Cardiac fibroblast (primary cell): ENCODE data around the gene COL27A1.

Experiments used
- DNase-seq, 2 donors: peaks; one replicate each; pipeline versions ENCODE4 v3.0.0 to v3.0.0-alpha.2; 2010; ENCODE audit warnings: low read depth in 2 of 2
- H3K4me3 ChIP-seq, 2 donors: replicated peaks in 1 of 2; 1 replicate in 1 of 2; 2 replicates in 1 of 2; pipeline ENCODE4 v1.5.1; 2011; ENCODE audit warnings: low read depth in 2 of 2, low read length in 2 of 2, mild to moderate bottlenecking in 2 of 2, moderate library complexity in 1 of 2
- TF ChIP-seq, protein P1 (sequence below): IDR thresholded peaks from one replicate; pipeline ENCODE4 v1.5.1; 2011; ENCODE audit warnings: low read depth, mild to moderate bottlenecking, low read length, inconsistent platforms

Gene COL27A1

DNA sequence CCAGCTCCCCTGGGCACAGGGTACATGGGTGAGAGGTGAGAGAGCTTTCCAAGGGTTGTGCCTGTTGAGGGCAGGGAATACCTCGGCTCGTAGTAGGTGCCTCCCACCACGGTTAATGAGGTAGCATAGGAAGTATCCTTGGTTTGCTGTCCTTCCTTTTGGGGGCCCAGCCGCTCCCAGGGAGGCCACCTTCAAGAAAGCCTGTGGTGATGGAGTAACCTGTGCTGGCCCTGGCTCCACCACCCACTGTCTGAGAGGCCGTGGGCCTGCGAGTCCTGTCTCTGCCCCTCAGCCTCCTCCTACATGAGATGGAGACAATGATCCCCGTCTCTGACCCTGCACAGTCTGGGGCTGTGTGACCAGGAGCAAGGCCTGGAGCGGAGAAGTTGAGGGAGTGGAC lies 40.8 kb downstream of the COL27A1 start:
- no peak for DNase-seq
- H3K4me3 ChIP-seq: no peak overlapping the region
- TF ChIP-seq, protein P1, sequence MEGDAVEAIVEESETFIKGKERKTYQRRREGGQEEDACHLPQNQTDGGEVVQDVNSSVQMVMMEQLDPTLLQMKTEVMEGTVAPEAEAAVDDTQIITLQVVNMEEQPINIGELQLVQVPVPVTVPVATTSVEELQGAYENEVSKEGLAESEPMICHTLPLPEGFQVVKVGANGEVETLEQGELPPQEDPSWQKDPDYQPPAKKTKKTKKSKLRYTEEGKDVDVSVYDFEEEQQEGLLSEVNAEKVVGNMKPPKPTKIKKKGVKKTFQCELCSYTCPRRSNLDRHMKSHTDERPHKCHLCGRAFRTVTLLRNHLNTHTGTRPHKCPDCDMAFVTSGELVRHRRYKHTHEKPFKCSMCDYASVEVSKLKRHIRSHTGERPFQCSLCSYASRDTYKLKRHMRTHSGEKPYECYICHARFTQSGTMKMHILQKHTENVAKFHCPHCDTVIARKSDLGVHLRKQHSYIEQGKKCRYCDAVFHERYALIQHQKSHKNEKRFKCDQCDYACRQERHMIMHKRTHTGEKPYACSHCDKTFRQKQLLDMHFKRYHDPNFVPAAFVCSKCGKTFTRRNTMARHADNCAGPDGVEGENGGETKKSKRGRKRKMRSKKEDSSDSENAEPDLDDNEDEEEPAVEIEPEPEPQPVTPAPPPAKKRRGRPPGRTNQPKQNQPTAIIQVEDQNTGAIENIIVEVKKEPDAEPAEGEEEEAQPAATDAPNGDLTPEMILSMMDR: no peak

DNA sequence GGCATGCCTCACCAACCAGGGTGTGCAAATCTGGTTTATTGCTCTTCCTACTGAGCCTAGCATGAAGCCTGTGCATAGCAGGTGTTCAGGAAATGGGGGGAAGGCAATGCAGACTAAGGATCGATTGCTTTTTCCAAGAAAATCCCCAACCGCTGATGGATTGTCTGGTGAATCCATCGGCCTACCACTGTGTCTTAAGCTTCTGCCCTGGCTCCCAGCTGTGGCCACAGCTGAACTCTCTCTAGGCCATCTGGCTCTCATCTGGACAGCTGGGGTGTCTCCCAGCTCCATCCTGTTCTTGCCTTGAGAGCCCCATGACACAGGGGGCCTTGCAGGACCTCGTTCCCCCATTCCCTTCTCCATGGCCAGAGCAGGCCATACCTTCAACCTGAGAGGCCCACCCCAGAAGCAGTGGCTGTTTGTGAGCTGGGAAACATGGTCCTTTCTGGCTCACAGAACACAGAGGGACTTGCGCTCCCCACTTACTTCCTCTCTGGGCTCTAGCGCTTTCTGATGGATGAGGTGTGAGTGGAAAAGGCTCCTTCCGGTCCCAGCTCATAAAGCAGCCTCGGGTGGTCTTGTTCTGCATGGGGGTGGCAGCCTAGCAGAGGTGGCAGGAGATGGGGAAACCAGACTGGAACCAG lies 41.8 kb downstream of the COL27A1 start:
- DNase-seq: no peak
- TF ChIP-seq, protein P1: no peak
- no peak overlapping the region for H3K4me3 ChIP-seq

DNA sequence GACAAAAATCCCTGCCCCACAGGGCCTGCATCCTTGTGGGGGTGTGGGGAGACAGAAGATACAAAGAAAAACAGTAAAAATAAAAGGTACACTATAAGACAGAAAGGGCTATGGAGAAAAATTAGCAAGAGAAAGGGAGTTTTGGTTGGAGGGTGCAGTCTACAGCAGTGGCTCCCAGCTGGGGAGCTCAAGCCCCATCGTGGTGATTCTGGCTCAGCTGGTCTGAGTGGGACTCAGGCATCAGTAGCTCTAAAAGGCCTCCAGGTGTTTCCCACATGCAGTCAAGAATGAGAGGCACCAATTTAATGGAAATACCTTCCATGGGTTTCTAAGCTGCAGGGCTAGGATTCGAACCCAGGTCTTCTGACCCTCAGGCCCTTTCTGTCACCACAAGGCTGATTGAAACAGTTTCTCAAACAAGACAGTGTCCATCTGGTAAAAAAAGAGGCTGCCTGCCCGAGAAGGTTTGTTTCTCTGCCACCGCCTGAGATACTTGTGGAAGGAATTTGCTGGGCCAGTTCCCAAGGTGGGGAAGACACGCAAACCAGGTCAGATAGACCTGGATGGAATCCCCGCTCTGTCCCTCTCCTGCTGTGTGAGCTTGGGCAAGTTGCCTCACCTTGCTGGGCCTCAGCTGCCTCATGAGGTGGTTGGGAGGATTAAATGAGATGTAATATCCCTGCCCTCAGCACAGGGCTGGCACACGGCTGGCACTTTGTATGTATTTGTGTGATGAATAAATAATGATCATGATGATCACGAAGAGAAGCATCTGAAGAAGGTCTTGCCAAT lies 43.1 kb downstream of the COL27A1 start:
- no peak overlapping the region for H3K4me3 ChIP-seq
- TF ChIP-seq, protein P1: no peak
- DNase-seq: no peak

DNA sequence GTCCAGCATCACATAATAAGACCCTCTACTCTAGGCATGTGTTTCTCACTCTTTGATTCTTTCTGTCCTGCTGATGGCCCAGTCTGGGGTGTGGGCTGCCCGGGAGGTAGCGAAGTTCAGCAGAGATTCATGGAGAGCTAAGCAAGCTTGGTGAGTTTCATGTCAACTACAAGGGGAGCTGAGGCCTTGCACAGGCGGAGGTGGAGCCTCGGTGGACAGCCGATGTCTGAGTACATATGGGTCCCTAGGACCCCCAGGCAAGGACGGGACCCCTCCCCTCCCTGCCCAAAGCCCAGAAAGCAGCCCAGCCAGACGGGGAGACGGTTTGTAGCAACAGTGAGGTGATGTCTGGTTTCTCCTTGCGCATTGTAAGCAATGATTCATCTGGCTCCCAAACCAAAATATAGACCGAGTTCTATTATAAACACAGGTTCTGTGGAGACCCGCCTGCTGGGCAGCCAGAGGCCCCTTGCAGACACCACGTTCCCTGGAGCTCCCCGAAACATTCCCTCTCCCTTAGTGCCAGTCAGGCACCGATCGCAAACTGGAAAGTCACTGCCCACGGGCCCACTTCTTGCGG lies 45.5 kb downstream of the COL27A1 start:
- TF ChIP-seq, protein P1: no peak
- no peak overlapping the region for H3K4me3 ChIP-seq
- no peak for DNase-seq

DNA sequence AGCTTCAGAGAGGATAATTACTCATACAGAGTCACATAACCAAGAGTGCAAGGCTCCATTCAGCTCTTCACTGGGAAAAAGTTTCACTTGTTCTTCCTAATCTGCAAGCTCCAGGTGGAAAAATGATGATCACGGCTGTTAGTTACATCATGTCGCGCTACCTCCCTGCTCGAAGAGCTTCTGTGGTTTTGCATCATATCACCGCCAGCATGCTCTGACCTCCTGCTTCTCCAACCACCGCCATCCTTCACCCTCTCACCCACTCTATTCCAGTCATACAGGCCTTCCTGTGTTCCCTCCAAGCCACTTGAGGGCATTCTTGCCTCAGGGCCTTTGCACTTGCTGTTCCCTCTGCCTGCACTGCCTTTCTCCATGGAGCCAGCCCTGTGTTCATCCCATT lies 47.1 kb downstream of the COL27A1 start:
- TF ChIP-seq, protein P1: no peak
- H3K4me3 ChIP-seq: no peak overlapping the region
- no peak for DNase-seq

DNA sequence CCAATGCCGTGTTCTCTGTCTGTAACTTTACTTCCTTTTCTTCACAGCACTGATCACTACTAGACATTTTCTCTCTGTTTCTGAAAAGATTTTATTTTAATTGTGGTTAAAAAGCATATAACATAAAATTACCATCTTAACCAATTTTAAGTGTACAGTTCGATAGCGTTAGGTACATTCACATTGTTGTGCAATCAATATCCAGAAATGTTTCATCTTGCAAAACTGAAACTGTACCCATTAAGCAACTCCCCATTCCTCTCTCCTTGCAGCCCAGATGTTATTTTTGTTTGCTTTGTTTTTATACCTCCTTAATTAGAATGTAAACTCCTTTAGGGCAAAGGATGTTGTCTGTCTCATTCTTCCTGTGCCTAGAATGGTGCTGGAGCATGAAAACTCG lies 47.5 kb downstream of the COL27A1 start:
- TF ChIP-seq, protein P1: no peak
- peak in 1 of 2 donors; percentile 37 for DNase-seq
- no peak overlapping the region for H3K4me3 ChIP-seq
